ENCODE results near the gene RAPGEF4. TPM values are rescaled to one million over a fixed set of nuclear protein-coding genes. Genes with fewer than 3 reads are reported as not detected.

RAPGEF4 gene
- total RNA-seq, 1 experiment from 2014 or later: 0.23 TPM

GRCh38 chr2:172822585-172822984, 86.9 kb downstream of the RAPGEF4 start:
- DNase-seq (ENCODE audit: low read depth): no peak

GRCh38 chr2:172823261-172823850, 87.7 kb downstream of the RAPGEF4 start:
- DNase-seq (ENCODE audit: low read depth): no peak

GRCh38 chr2:172826522-172826921, 90.9 kb downstream of the RAPGEF4 start:
- no peak for DNase-seq (ENCODE audit: low read depth)

DNA sequence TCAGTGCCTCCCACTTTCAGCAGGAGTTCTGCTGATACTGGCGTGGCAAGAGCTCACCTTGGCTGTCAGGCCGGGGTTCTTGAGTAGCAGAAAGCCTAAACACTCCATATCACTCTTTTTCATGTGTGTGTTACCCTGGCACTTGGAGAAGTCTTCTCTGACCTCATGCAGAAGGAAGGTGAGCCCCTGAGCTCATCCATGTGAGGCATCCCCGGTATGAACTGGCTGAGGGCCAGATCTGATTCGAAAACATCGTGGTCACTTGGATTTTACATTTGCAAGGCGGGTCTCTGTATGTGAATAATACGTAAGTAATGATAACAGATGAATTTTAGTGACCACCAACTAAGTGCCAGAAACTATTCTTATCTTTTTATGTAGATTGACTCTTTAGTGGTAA, 93.6 kb downstream of the RAPGEF4 start:
- DNase-seq (ENCODE audit: low read depth): peak; percentile 3

- DNase-seq (ENCODE audit: low read depth): no peak
Measured at GRCh38 chr2:172830482-172830881, 94.8 kb downstream of the RAPGEF4 start.

DNA sequence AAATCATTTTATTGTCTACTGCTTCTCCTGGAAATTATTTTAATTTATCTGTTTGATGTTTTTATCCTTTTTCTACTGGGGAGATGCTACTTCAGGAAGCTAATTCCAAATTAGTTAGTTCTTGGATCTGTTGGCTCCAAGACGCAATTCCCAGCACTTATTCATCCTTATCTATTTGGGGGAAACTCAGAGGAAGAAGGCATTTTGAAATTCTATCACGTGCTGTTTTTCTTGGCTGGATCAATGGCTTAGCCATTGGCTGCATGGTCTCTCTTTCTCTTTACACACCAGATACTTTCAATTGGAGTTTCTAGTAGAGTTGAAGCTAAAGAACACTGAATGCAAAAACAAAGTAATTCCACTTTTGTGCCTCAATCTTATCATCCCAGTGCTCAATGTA, 98.3 kb downstream of the RAPGEF4 start:
- no peak for DNase-seq (ENCODE audit: low read depth)

DNA sequence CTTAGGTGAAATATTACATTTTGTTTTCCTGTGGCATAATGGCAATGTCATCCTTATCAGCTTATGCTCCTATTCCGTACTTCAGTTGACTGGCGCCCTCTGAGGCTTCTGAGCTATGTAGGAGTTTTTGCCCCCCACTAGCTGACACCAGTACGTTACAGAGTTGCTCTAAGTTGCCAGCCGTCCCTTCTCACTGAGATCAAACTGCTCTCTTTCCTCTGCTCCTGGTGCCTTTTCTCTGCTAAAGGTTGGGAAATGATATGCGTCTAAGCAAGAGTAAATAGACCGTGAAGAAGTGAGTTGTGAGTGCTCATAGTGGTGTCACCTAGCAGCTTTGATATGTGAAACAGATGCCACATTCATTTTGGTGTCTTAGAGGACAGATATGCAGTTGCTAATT, 99.2 kb downstream of the RAPGEF4 start:
- DNase-seq (ENCODE audit: low read depth): no peak

GRCh38 chr2:172836347-172836821, 100.7 kb downstream of the RAPGEF4 start:
- DNase-seq (ENCODE audit: low read depth): peak; percentile 37

DNA sequence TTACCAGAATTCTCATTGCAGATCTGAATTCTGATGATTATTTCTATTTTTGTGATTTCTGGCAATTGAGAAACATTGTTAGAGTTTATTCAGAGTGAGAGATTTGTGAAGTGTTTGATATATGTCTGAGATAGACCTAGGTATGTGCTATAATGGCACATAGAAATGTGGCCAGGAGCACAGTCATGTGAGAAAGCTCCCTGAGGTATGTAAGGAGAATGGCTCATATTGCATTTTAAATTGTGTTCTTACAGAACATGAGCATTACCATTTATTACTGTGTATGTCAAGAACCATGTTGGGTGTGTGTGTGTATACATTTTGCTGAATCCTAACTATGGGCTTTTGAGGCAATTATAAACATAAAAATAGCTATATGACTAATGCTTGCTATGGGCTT, 101.2 kb downstream of the RAPGEF4 start:
- no peak for DNase-seq (ENCODE audit: low read depth)

- no peak for DNase-seq (ENCODE audit: low read depth)
Measured at GRCh38 chr2:172839446-172839845, 103.8 kb downstream of the RAPGEF4 start.

GRCh38 chr2:172842511-172843265, 107.0 kb downstream of the RAPGEF4 start:
- no peak for DNase-seq (ENCODE audit: low read depth)

DNA sequence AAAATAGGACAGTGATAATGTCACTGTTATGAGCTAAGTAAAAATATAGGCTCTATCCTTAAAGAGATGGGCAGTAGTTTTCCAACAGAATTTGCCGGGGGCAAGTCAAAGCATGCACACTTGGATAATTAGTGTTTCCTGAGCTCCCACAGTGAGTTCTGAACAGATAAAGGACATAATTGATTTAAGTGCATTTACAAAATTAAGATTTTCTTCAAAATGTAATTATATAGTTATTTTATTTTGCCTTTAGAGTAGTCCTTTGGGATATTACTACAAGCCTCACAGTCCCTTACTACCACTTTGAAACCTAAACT, 107.6 kb downstream of the RAPGEF4 start:
- DNase-seq (ENCODE audit: low read depth): no peak

DNA sequence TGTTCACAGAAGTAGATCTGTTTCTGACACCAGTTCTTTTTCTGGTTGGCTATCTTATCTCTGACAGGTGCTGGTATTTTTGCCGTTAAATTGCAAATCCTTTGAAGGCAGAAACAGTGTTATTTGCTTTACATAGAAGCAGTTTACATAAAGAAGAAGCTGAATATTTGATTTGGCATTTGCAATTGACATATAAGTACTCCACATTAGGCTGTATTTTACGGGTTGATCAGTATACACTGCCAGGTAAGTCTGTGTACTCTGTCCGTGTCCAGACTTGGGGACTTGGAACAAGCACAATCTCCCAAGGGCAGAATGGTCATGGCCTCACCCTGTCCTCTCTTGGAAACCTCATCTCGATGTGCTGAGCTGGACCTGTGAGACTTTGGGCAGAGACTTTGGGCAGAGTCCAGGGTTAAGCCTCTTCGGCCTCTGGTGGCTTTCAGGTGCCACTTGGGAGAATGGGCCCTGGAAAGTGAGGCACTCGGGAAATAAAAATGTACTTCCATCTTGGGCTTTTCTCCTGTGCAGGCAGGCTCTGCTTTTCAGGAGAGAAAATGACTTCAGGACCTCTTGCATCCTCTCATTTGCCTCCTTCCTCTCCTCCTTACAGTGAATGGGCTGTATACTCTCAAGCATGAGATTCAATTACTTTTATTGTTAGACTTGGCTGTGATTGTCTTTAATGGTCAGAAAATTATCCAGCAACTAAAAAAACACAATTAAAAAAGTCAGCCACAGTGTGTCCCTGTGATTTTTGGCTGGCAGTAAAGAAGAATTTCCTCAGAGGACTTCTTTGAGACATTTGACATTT, 108.5 kb downstream of the RAPGEF4 start:
- DNase-seq (ENCODE audit: low read depth): no peak

- DNase-seq (ENCODE audit: low read depth): no peak
Measured at GRCh38 chr2:172845028-172845630, 109.5 kb downstream of the RAPGEF4 start.

DNA sequence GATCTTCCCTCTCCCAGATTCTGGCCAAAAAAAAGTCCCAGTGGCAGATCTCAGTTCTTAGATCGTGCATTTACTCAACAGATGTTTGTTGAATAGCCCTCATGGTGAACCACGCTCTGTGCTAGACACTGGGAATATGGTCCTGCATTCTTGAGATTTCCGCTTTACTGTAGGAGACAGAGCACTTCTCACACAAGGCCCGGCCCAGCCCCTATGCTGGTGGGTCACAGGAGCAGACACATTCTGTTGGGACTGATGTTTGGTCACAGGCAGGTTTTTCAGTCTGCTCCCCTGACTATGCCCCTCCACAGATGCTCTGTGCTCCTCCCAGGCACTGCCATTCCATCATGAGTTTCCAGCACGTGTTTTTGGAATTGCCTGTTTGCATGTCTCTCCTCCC, 110.9 kb downstream of the RAPGEF4 start:
- no peak for DNase-seq (ENCODE audit: low read depth)

DNA sequence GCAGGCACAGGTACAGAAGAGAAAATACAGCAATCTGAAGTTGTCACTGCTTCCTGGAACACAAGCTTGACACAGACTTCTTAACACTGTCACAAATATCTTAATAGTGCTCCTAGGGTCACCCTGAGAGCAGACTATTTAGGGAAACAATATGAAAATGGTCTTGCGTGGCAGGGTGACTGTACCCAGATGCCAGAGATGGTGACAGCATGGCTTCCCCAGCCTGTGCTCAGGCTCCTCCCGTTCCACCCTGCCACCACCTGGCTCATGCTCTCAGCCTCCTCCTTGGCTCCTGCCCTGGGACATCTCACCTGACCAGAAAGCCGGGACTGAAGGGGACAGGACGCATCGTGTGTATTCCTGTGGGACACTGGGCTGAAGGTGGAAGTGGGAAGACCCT, 111.5 kb downstream of the RAPGEF4 start:
- DNase-seq (ENCODE audit: low read depth): no peak

DNA sequence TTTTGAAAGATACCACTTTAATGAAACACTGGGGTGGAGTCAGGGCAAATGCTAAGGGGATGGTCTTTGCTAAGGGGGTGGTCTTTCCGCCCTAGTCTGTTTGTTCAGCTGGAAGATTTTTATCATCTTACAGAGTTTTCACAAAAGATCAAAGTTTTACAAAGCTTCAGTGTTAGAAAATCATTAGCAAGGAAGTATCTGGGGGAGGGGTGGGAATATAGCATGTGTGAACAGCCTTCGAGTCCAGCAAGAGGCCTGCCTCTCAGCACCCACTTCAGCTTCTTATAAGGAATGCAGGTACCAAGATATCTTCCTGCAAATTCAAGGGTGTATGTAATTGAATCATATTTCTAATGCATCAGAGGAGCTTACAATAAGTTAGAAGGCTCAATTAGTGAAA, 112.9 kb downstream of the RAPGEF4 start:
- DNase-seq (ENCODE audit: low read depth): no peak

DNA sequence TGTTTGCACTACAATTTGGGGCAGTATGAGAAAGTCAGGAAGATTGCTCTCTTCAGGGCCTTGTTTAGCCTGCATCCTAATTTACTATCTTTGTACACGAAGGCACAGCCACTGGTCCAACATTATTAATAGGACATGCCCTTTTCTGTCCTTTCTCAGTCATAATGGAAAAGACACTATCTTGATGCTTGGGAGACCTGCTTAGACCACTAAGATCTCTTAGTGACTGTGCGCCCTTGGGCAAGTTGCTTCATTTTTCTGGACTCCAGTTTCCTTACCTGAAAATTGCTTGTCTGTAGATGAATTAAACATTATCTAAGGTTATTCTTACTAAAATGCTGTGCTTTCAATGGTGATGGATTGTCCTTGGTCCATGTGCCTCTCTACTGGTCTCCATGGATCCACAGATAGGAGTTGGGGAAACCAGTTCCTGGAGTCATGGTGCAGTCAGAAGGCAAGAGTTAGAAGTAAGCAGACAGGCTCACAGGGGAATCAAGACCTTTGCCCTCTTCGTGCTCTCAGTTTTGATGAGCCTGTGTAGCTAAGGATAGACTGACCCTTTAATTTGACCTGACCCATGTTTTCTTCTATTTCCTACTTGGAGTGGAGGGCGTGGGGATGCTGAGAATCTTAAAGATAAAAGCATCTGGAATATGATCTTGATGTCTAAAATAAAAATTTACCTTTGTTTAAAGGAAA, 114.0 kb downstream of the RAPGEF4 start:
- no peak for DNase-seq (ENCODE audit: low read depth)

DNA sequence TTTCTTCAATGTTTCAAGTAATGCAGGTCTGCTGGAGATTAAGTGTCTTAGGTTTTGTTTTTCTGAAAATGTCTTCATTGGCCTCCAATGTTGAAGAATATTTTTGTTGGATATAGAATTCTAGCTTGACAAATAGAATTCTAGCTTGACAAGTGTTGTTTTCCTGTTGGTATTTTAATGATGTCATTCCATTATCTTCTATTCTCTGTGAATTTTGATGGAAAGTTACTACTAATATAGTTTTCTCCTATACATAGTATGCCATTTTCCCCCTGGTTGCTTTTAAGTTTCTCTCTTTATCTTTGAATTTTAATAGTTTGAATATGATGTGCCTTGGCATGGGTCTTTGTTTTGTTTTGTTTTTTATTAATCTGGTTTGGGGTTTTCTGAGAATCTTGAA, 119.9 kb downstream of the RAPGEF4 start:
- DNase-seq (ENCODE audit: low read depth): no peak

GRCh38 chr2:172856606-172857005, 121.0 kb downstream of the RAPGEF4 start:
- DNase-seq (ENCODE audit: low read depth): no peak

GRCh38 chr2:172858473-172858745, 122.8 kb downstream of the RAPGEF4 start:
- no peak for DNase-seq (ENCODE audit: low read depth)
